H4 (cell line): ENCODE measurements around the gene TLE4. TPM values are rescaled to one million over a fixed set of nuclear protein-coding genes. Genes with fewer than 3 reads are reported as not detected.
A peak's percentile ranks its signal among the peaks of the same experiment; 100 is the strongest.

Source experiments
- DNase-seq: peaks from one replicate; pipeline ENCODE4 v3.0.0-alpha.2; 2015; ENCODE audit warnings: low spot score
- total RNA-seq: library from RNA; depleted of rRNA; stranded (reverse); fragments of >200 nt; shearing (Covaris generic); gene quantifications from 2 replicates; pipeline ENCODE4 v1.2.3, GENCODE V29; 2014

Gene TLE4
- total RNA-seq, 1 experiment from 2014 or later, result 27.8 TPM

GRCh38 chr9:79572032-79572607, 355 bp downstream of the TLE4 start:
- no peak for DNase-seq

GRCh38 chr9:79572608-79573411, 1.0 kb downstream of the TLE4 start:
- no peak for DNase-seq

GRCh38 chr9:79573412-79573923, 1.7 kb downstream of the TLE4 start:
- DNase-seq, result no peak

DNA sequence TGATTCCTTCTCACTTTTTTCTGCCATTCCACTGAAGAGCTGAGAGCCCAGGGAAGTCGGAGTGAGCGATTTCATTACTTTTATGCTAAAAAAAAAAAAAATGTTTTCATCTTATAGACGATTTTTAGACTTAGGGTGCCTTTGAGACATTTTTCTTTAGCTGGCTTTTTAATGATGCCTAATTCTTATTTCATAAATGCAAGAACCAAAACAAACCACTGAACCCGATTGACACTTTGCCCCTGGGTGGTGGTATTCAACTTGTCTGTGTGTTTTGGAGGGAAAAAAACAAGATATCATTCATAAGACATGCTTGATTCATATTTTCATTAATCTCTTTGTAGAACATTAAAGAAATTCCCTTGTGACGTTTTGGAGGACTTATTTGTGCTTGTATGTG, 2.4 kb downstream of the TLE4 start:
- DNase-seq, result no peak

- no peak for DNase-seq
Observed at GRCh38 chr9:79574781-79575180, 3.0 kb downstream of the TLE4 start.

- DNase-seq, result no peak
Observed at GRCh38 chr9:79575547-79575946, 3.8 kb downstream of the TLE4 start.

- peak; percentile 62 for DNase-seq
Observed at GRCh38 chr9:79577969-79578723, 6.4 kb downstream of the TLE4 start.

- DNase-seq, result no peak
Observed at GRCh38 chr9:79578891-79579290, 7.1 kb downstream of the TLE4 start.

DNA sequence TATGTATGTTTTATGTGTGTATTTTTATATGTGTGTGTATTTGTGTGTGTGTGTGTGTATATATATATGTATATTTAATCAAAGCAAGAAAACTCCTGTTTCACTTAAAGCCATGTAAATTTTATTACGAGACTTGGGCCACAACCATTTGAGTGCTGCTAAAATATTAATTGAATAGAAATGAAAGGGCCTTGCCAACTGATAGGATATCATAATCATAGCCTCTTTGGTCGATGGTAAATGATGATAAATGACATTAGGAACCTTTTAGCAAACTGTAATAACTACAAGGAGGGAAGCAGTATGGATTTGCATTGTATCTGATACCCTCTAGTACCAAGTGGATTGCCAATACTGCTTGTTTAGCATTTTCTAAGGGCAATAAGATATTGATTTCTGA, 7.9 kb downstream of the TLE4 start:
- DNase-seq, result no peak

GRCh38 chr9:79580055-79580454, 8.3 kb downstream of the TLE4 start:
- no peak for DNase-seq

- DNase-seq, result no peak
Observed at GRCh38 chr9:79581388-79581787, 9.6 kb downstream of the TLE4 start.

DNA sequence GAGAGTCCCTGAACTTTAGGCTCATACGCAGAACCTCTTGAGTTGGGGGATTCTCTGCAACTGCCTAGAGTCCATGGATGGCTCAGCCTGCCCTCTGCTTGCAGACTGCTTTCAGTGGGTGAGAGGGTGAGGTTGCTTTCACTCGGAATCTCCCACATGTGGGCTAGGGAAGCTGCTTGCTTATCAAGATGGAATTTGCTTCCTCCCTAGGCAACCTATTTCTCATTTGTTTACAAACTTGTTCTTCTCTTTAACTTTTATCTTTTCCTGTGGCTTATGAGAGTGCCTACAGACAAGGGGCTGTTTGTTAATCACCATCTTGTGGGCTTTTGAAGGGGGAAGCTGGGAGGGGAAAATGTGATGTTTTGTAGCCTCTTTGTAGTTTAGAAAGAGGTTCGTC, 10.0 kb downstream of the TLE4 start:
- peak; percentile 76 for DNase-seq

DNA sequence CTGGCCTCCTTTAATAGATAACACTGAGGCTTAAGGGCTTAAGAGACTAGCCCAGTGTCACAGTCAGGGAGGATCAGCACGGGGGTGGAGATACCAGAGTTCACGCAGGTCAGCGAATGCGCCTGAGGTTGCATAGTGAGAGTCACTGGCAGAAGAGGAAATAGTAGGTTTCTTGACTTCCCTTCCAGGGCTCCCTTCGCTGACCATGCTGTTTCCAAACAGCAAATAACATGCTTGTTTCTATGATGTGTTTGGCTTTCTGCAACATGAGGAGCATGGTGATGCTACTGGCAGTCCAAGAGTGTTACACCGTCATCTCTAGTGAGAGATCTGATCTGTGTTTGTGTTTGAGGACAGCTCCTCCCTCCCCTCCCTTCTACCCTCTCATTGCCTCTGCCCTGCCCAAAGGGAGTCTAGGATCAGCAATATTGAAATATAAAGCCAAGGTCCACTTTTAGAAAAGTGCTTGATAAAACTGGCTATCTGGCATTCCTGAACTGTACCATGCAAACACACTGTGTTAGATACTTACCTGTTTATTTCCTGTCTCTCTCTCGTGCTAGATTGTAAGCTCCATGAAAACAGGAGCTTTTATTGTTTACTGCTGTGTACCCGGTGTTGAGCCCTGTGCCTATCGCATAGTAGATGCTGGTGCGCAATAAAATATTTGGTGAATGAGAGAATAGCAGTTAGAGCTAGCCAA, 12.3 kb downstream of the TLE4 start:
- DNase-seq, result no peak

- no peak for DNase-seq
Observed at GRCh38 chr9:79584655-79584982, 12.9 kb downstream of the TLE4 start.

DNA sequence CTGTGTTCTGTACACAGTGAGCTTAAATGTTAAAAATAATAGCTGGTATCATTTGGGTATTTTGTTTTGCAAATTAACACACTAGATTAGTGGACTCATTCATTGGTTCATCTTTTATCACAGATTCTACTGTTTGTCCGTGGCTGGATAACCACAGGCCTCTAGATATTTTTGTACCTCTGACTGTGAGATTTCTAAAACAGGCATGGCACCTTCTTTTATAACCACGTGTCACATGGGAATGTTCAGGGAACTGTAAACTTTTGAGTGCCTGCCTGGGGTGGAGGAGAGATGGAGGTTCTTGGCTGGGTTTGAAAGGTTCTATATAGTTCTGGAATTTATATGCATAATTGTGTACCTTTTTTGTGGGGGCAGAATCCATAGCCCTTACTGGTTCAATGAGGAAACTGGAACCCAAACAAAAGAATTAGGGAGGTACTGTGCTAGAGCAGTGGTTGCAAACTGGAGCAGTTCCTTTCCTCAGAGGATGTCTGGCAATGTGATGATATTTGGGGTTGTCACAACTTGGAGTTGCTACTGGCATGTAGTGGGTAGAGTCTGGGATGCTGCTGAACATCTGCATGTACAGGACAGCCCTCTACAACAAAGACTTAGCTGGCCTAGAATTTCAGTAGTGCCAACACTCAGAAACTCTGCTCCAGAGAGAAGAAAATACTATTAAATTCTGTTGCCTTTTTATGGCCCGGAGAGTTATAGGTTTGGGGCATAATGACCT, 16.9 kb downstream of the TLE4 start:
- no peak for DNase-seq

DNA sequence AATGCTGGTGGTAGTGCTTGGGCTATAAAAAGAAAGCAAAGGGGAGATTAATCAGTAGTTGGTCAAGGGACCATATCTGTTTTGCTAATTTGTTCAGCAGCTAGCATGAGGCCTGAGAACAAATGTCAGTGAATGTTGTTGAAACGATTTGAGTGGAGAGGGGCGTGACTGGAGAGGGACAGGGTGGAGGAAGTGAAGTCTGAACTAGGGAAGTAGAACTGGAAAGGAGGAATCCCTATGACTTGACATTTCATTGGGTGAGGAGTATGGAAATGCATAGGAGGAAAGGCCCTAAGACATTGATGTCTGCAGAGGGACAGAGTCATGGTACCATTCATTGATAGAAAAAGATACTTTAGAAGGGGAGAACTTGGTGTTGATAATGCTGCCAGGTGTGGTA, 19.7 kb downstream of the TLE4 start:
- DNase-seq, result no peak

DNA sequence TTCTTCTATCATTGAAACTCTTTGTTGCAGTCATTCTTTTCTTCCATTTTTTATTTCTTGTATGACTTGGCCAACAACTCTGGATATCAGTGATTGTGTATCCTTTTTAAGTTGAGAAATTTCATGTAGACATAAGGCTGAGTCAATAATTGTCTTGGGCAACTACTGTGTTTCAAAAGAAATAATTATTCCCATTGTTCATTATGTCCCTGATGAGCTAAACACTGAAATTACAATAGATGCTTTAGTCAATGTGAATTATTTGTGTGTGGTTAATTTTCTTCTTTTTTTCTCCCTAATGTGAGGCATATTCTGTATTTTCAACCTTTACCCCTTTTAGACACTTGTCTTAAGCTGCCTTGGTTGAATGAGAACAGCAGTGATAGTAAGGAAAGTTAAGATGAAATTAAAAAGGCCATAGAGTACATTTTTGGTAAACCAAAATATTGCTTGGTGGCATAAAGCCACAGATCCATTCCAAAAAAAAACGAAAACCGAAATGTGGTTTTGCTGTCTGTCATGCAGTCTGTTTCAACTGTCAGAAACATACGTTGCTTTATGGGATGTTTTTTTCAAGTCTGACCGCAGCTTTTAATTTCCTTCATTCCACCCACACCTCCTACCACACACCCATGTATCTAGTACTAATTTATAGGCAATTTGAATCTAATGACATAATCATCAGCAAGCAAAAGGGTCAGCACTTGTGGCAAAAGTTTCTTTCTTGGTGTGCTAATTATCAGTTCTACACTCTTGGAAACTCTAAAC, 21.1 kb downstream of the TLE4 start:
- DNase-seq, result no peak

DNA sequence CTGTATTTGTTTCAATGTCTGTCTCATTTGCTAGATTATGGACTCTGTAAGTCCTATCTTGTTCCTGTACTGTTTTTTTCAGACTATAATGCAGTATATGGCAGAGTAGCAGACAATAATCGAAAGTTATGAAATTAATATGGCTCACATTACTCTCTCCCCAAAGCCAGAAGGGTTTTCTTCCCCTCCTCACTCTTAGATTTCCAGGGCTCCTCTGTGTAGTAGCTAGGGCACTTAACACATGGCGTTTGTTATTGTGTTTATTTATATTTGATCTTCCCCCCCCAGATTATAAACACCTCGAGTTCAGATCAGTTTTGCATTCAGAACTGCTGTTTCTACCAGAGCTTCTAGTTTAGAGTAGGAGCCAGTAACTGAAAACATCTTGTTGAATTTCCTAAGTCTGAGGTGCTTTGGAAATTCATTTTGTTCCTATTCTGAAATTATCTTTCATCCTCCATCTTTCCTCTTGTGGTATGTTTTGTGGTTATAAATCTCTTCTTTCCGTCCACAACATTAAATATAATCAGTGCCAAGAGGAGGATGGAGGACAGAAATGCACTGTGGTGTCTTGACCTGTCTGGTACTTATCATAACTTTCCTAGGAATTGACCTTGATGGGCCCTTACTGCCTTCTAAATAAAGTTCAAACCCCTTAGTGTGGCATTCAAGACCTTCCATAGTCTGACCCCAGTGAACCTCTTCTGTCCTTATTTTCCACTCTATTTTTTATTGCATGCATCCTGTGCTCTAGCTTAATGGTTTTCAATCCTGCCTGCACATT, 27.0 kb downstream of the TLE4 start:
- no peak for DNase-seq

GRCh38 chr9:79600466-79600865, 28.7 kb downstream of the TLE4 start:
- DNase-seq, result no peak
